GM23338 (cell line): ENCODE data around the gene HSD17B11.

Source experiments
- CREB1 ChIP-seq: fragments of 250-450 bp; sonication (Bioruptor Pico); IDR thresholded peaks from 2 replicates; pipeline ENCODE4 v1.5.0; 2020; ENCODE audit warnings: low read depth, mild to moderate bottlenecking, moderate library complexity
- EZH2 ChIP-seq: fragments of 200-600 bp; sonication (generic); IDR thresholded peaks from one replicate; pipeline ENCODE4 v1.8.0; 2017; ENCODE audit warnings: antibody characterized with exemption, mild to moderate bottlenecking, low read depth; ENCODE audit not compliant: unreplicated experiment
- EZH2phosphoT487 ChIP-seq: fragments of 200-600 bp; sonication (generic); IDR thresholded peaks from one replicate; pipeline ENCODE4 v1.8.1; 2018; ENCODE audit warnings: antibody characterized with exemption; ENCODE audit not compliant: unreplicated experiment
- JUNB ChIP-seq: IDR thresholded peaks from one replicate; pipeline ENCODE4 v1.6.1; 2016; ENCODE audit warnings: antibody characterized with exemption; ENCODE audit not compliant: unreplicated experiment
- NANOG ChIP-seq: IDR thresholded peaks from 2 replicates; pipeline ENCODE4 v1.6.1; 2016; ENCODE audit warnings: antibody characterized with exemption, borderline replicate concordance
- POLR2AphosphoS5 ChIP-seq: IDR thresholded peaks from 2 replicates; pipeline ENCODE4 v1.6.1; 2016; ENCODE audit warnings: antibody characterized with exemption, low read depth
- STAT1 ChIP-seq: IDR thresholded peaks from one replicate; pipeline ENCODE4 v1.6.1; 2016; ENCODE audit warnings: antibody characterized with exemption; ENCODE audit not compliant: unreplicated experiment
- TF ChIP-seq, protein P1 (sequence below), 2 experiments: fragments of 200-600 bp in 1 of 2; sonication (generic) in 1 of 2; conservative IDR thresholded peaks; 2 replicates each; pipeline versions ENCODE4 v1.5.1 to v1.6.1; 2016 to 2017; ENCODE audit warnings: antibody characterized with exemption in 2 of 2, low read depth in 2 of 2, mild to moderate bottlenecking in 2 of 2, moderate library complexity in 1 of 2
- TF ChIP-seq, protein P2 (sequence below): IDR thresholded peaks from 2 replicates; pipeline ENCODE4 v1.6.1; 2016; ENCODE audit warnings: antibody characterized with exemption
- TF ChIP-seq, protein P3 (sequence below): IDR thresholded peaks from one replicate; pipeline ENCODE4 v1.6.1; 2018; ENCODE audit warnings: antibody characterized with exemption; ENCODE audit not compliant: unreplicated experiment

DNA sequence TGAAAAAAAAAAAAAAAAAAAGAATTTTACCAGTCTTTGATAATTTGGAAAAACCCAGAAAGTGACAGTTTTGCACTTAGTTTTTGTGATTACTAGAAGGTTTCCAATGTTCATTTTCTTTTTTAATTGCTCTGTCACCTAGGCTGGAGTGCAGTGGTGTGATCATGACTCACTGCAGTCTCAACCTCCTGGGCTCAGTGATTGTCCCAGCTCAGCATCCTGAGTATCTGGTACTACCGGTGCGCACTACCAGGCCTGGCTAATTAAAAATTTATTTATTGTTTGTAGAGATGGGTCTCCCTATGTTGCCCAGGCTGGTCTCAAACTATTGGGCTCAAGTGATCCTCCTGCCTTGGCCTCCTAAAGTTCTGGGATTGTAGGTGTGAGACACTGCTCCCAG lies 34.7 kb upstream of the HSD17B11 start:
- TF ChIP-seq EZH2, result no peak
- TF ChIP-seq, protein P1, sequence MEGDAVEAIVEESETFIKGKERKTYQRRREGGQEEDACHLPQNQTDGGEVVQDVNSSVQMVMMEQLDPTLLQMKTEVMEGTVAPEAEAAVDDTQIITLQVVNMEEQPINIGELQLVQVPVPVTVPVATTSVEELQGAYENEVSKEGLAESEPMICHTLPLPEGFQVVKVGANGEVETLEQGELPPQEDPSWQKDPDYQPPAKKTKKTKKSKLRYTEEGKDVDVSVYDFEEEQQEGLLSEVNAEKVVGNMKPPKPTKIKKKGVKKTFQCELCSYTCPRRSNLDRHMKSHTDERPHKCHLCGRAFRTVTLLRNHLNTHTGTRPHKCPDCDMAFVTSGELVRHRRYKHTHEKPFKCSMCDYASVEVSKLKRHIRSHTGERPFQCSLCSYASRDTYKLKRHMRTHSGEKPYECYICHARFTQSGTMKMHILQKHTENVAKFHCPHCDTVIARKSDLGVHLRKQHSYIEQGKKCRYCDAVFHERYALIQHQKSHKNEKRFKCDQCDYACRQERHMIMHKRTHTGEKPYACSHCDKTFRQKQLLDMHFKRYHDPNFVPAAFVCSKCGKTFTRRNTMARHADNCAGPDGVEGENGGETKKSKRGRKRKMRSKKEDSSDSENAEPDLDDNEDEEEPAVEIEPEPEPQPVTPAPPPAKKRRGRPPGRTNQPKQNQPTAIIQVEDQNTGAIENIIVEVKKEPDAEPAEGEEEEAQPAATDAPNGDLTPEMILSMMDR (conservative IDR thresholded peaks at IDR 0.05; ENCODE audit: low read depth in 2 of 2), result no peak
- no peak for TF ChIP-seq CREB1
- no peak for TF ChIP-seq JUNB
- TF ChIP-seq NANOG, result no peak
- TF ChIP-seq, protein P2, sequence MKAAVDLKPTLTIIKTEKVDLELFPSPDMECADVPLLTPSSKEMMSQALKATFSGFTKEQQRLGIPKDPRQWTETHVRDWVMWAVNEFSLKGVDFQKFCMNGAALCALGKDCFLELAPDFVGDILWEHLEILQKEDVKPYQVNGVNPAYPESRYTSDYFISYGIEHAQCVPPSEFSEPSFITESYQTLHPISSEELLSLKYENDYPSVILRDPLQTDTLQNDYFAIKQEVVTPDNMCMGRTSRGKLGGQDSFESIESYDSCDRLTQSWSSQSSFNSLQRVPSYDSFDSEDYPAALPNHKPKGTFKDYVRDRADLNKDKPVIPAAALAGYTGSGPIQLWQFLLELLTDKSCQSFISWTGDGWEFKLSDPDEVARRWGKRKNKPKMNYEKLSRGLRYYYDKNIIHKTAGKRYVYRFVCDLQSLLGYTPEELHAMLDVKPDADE, result no peak
- no peak for TF ChIP-seq POLR2AphosphoS5
- TF ChIP-seq, protein P3, sequence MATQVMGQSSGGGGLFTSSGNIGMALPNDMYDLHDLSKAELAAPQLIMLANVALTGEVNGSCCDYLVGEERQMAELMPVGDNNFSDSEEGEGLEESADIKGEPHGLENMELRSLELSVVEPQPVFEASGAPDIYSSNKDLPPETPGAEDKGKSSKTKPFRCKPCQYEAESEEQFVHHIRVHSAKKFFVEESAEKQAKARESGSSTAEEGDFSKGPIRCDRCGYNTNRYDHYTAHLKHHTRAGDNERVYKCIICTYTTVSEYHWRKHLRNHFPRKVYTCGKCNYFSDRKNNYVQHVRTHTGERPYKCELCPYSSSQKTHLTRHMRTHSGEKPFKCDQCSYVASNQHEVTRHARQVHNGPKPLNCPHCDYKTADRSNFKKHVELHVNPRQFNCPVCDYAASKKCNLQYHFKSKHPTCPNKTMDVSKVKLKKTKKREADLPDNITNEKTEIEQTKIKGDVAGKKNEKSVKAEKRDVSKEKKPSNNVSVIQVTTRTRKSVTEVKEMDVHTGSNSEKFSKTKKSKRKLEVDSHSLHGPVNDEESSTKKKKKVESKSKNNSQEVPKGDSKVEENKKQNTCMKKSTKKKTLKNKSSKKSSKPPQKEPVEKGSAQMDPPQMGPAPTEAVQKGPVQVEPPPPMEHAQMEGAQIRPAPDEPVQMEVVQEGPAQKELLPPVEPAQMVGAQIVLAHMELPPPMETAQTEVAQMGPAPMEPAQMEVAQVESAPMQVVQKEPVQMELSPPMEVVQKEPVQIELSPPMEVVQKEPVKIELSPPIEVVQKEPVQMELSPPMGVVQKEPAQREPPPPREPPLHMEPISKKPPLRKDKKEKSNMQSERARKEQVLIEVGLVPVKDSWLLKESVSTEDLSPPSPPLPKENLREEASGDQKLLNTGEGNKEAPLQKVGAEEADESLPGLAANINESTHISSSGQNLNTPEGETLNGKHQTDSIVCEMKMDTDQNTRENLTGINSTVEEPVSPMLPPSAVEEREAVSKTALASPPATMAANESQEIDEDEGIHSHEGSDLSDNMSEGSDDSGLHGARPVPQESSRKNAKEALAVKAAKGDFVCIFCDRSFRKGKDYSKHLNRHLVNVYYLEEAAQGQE, result no peak
- no peak for TF ChIP-seq EZH2phosphoT487
- no peak for TF ChIP-seq STAT1
